H1 (cell line): ENCODE measurements around the gene UQCC5. TPM values are rescaled to one million over a fixed set of nuclear protein-coding genes. Genes with fewer than 3 reads are reported as not detected.
A peak's percentile ranks its signal among the peaks of the same experiment; 100 is the strongest.

Experiments
- CTCF ChIA-PET: fragments of 300-600 bp; sonication (Branson Sonifier 250); formaldehyde crosslinking; loops from one replicate; lab custom pipeline; 2021; ENCODE audit not compliant: partially characterized antibody; lab: Charles Lee
- POLR2A ChIA-PET: fragments of 300-600 bp; sonication (Branson Sonifier 250); formaldehyde crosslinking; loops from one replicate; lab custom pipeline; 2021; ENCODE audit warnings: inconsistent platforms; ENCODE audit not compliant: partially characterized antibody; lab: Charles Lee
- DNase-seq, 2 experiments: peaks; one replicate each; pipeline versions ENCODE4 v3.0.0 to v3.0.0-alpha.2; 2010 to 2022; ENCODE audit warnings: low spot score in 2 of 2, low read depth in 1 of 2, mixed read lengths in 1 of 2
- FAIRE-seq: peaks from 2 replicates; lab custom pipeline; 2011; peaks lifted over from hg19 to GRCh38; lab: Jason Lieb, UNC
- H2AFZ ChIP-seq: 2 replicates; pipeline ENCODE4 v1.8.1; 2012; ENCODE audit warnings: low read length, inconsistent platforms
- H2AK5ac ChIP-seq: 2 replicates; pipeline ENCODE4 v1.6.1; 2013; ENCODE audit warnings: low read depth, low read length
- H2BK120ac ChIP-seq: replicated peaks from 2 replicates; pipeline ENCODE3; 2013; ENCODE audit warnings: low read depth, low read length, inconsistent platforms
- H2BK12ac ChIP-seq: 2 replicates; pipeline ENCODE4 v1.6.1; 2013; ENCODE audit warnings: low read depth, low read length
- H2BK15ac ChIP-seq: 2 replicates; pipeline ENCODE4 v1.6.1; 2013; ENCODE audit warnings: low read length
- H2BK20ac ChIP-seq: 2 replicates; pipeline ENCODE4 v1.6.1; 2013; ENCODE audit warnings: low read length
- H2BK5ac ChIP-seq: 2 replicates; pipeline ENCODE4 v1.6.1; 2013; ENCODE audit warnings: low read depth, low read length
- H3K14ac ChIP-seq: 2 replicates; pipeline ENCODE4 v1.6.1; 2013; ENCODE audit warnings: inconsistent platforms; ENCODE audit not compliant: insufficient read length
- H3K18ac ChIP-seq: 2 replicates; pipeline ENCODE4 v1.6.1; 2013; ENCODE audit warnings: low read length; ENCODE audit errors: extremely low read depth
- H3K23ac ChIP-seq: 2 replicates; pipeline ENCODE4 v1.6.1; 2013; ENCODE audit warnings: inconsistent platforms; ENCODE audit not compliant: insufficient read length
- H3K23me2 ChIP-seq: 2 replicates; pipeline ENCODE4 v1.6.1; 2013; ENCODE audit warnings: low read depth, low read length
- H3K27ac ChIP-seq: 2 replicates; pipeline ENCODE4 v1.6.1; 2011; ENCODE audit warnings: low read depth, low read length, inconsistent platforms
- H3K27me3 ChIP-seq, 4 experiments: replicated peaks in 1 of 4; 1 replicate in 1 of 4; 2 replicates in 3 of 4; pipeline versions ENCODE4 v1.6.1 to v1.8.1; 2011 to 2013; ENCODE audit warnings: low read length in 3 of 4, mild to moderate bottlenecking in 3 of 4, inconsistent platforms in 2 of 4, mixed read lengths in 2 of 4, moderate library complexity in 1 of 4; ENCODE audit not compliant: control insufficient read depth in 3 of 4, insufficient read depth in 3 of 4; ENCODE audit errors: extremely low read depth in 1 of 4
- H3K36me3 ChIP-seq, 4 experiments: 2 replicates each; pipeline versions ENCODE4 v1.6.1 to v1.8.1; 2011 to 2013; ENCODE audit warnings: mild to moderate bottlenecking in 4 of 4, low read length in 3 of 4, moderate library complexity in 2 of 4, control low read depth in 1 of 4, inconsistent platforms in 1 of 4; ENCODE audit not compliant: insufficient read depth in 4 of 4, control insufficient read depth in 2 of 4
- H3K4ac ChIP-seq: replicated peaks from 2 replicates; pipeline ENCODE3; 2013; ENCODE audit warnings: low read length, low read depth, mixed read lengths, inconsistent platforms; ENCODE audit not compliant: insufficient read length
- H3K4me1 ChIP-seq, 4 experiments: replicated peaks in 1 of 4; 1 replicate in 1 of 4; 2 replicates in 3 of 4; pipeline versions ENCODE4 v1.6.1 to v1.8.1; 2011 to 2013; ENCODE audit warnings: low read length in 3 of 4, inconsistent platforms in 2 of 4, mixed read lengths in 1 of 4; ENCODE audit not compliant: insufficient read depth in 4 of 4, control insufficient read depth in 3 of 4
- H3K4me2 ChIP-seq, 2 experiments: 2 replicates each; pipeline versions ENCODE4 v1.6.1 to v1.8.1; 2011 to 2013; ENCODE audit warnings: low read depth in 2 of 2, low read length in 2 of 2, control low read depth in 1 of 2, inconsistent platforms in 1 of 2, mild to moderate bottlenecking in 1 of 2; ENCODE audit not compliant: insufficient read depth in 1 of 2
- H3K4me3 ChIP-seq, 4 experiments: fragments of 200-600, 300-600 bp in 1 of 4; sonication (generic), shearing (Covaris generic), sonication (Bioruptor Twin) in 1 of 4; 2 replicates each; pipeline versions ENCODE4 v1.5.1 to v1.8.1; 2011 to 2016; ENCODE audit warnings: low read length in 4 of 4, low read depth in 3 of 4, control low read depth in 2 of 4, inconsistent platforms in 2 of 4, mild to moderate bottlenecking in 2 of 4, mixed read lengths in 1 of 4, moderate library complexity in 1 of 4; ENCODE audit not compliant: insufficient read depth in 2 of 4; ENCODE audit errors: extremely low read depth in 1 of 4
- H3K56ac ChIP-seq: replicated peaks from 2 replicates; pipeline ENCODE3; 2013; ENCODE audit warnings: low read depth, mild to moderate bottlenecking, mixed read lengths, low read length, inconsistent platforms; ENCODE audit not compliant: insufficient read length
- H3K79me1 ChIP-seq: 2 replicates; pipeline ENCODE4 v1.6.1; 2013; ENCODE audit warnings: low read depth, low read length, control low read depth
- H3K79me2 ChIP-seq, 2 experiments: 2 replicates each; pipeline versions ENCODE4 v1.6.1 to v1.8.1; 2012 to 2013; ENCODE audit warnings: low read length in 2 of 2, mild to moderate bottlenecking in 2 of 2, inconsistent platforms in 1 of 2; ENCODE audit not compliant: insufficient read depth in 2 of 2, control insufficient read depth in 1 of 2
- H3K9ac ChIP-seq, 4 experiments: replicated peaks in 1 of 4; 1 replicate in 1 of 4; 2 replicates in 3 of 4; pipeline versions ENCODE4 v1.6.1 to v1.8.1; 2011 to 2013; ENCODE audit warnings: low read depth in 3 of 4, low read length in 3 of 4, control low read depth in 2 of 4, mild to moderate bottlenecking in 2 of 4, moderate library complexity in 2 of 4, inconsistent platforms in 1 of 4; ENCODE audit errors: extremely low read depth in 1 of 4
- H3K9me3 ChIP-seq, 2 experiments: 2 replicates each; pipeline versions ENCODE4 v1.6.1 to v1.8.1; 2012 to 2013; ENCODE audit warnings: mild to moderate bottlenecking in 2 of 2, moderate library complexity in 2 of 2, control low read depth in 1 of 2, inconsistent platforms in 1 of 2, low read depth in 1 of 2, low read length in 1 of 2, mixed read lengths in 1 of 2; ENCODE audit not compliant: insufficient read depth in 2 of 2
- H4K20me1 ChIP-seq, 2 experiments: replicated peaks in 1 of 2; 2 replicates each; pipeline versions ENCODE3 to v1.8.1; 2011 to 2013; ENCODE audit warnings: inconsistent platforms in 2 of 2, low read length in 2 of 2, mild to moderate bottlenecking in 1 of 2; ENCODE audit not compliant: insufficient read depth in 2 of 2, control insufficient read depth in 1 of 2
- H4K5ac ChIP-seq: 2 replicates; pipeline ENCODE4 v1.6.1; 2013; ENCODE audit warnings: low read length, low read depth, mixed read lengths, inconsistent platforms; ENCODE audit not compliant: insufficient read length
- H4K8ac ChIP-seq: 2 replicates; pipeline ENCODE4 v1.8.0; 2013; ENCODE audit warnings: mild to moderate bottlenecking, moderate library complexity, low read length, inconsistent platforms; ENCODE audit not compliant: insufficient read depth; ENCODE audit errors: extremely low read depth
- H4K91ac ChIP-seq: replicated peaks from 2 replicates; pipeline ENCODE3; 2013; ENCODE audit warnings: low read length, mixed read lengths, inconsistent platforms; ENCODE audit not compliant: insufficient read length
- HDAC2 ChIP-seq, 2 experiments: fragments of 300-600 bp in 1 of 2; sonication (generic) in 1 of 2; IDR thresholded peaks; 2 replicates each; pipeline ENCODE4 v1.6.1; 2011 to 2012; ENCODE audit warnings: low read depth in 2 of 2, low read length in 2 of 2, mild to moderate bottlenecking in 2 of 2, moderate library complexity in 2 of 2, borderline replicate concordance in 1 of 2, inconsistent platforms in 1 of 2
- WGBS, 2 experiments: shearing (Covaris generic) in 1 of 2; methylation state at CpG; one replicate each; pipeline versions ENCODE4 v1.1.6 to v1.1.7; 2013 to 2015; ENCODE audit warnings: low lambda C conversion rate in 2 of 2, mixed read lengths in 2 of 2, inconsistent platforms in 1 of 2, low coverage in 1 of 2, missing lambda C conversion rate in 1 of 2; ENCODE audit not compliant: insufficient replicate concordance in 2 of 2, insufficient coverage in 1 of 2, insufficient read length in 1 of 2; ENCODE audit errors: extremely low coverage in 1 of 2, missing lambda C conversion rate in 1 of 2; 5-methylcytosine and 5-hydroxymethylcytosine counted together
- polyA plus RNA-seq, 7 experiments: library from polyadenylated mRNA; depleted of rRNA in 3 of 7; stranded (reverse) in 5 of 7; unstranded in 2 of 7; fragments of >200 nt in 5 of 7; fragments of 200-250 nt in 2 of 7; gene quantifications; 1 replicate in 5 of 7; 2 replicates in 1 of 7; 4 replicates in 1 of 7; pipeline versions ENCODE4 v1.2.1 to v1.2.3, GENCODE V29; 2011 to 2013; ENCODE audit warnings: missing spikeins in 2 of 7, mixed read lengths in 2 of 7
- total RNA-seq: library from RNA; stranded (reverse); fragmentation: NEBNext Ultra II Directional; extraction: Animal tissue kit (Norgen Biotek cat#: 25700); gene quantifications from 2 replicates; pipeline ENCODE4 v1.2.1, GENCODE V29; 2021

The UQCC5 gene
- total and polyA plus RNA-seq, 2 of the 8 experiments (the other 6 are each of a cell fraction or from before 2014, with no cell fraction given): 35.0 to 37.7 TPM

DNA sequence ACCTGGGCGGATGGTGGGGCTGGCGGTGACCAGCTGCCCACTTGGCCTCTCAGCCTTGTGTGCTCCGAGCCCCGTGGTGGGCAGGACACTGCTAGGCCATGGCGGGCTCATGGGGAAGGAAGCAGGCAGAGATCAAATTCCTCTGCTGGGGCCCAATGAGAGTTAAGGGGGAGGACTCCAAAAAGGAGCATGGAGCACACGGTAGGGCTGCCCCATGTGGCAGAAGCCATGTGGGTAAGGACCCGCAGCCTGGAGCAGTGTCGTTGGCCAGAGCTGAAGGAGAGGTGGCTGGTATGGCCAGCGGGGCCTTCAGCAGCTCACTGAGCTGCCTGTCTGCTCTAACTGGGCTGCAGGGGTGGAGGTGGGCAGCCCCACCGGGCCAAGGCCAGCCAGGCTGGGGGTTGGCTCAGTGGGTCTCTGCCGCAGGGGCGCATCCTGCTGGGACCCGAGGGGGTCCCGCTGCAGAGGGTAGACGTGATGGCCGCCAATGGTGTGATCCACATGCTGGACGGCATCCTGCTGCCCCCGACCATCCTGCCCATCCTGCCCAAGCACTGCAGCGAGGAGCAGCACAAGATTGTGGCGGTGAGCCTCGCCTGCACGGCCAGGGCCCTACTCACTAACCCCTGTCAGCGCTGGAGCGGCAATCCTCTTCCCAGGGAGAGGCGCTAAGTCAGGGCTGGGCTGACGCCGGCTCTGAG is 30.0 kb upstream of the UQCC5 start:
- H3K36me3 ChIP-seq: no peaks in the 10 kb centered on the region
- no peak overlapping the region for H2AK5ac ChIP-seq
- FAIRE-seq (no peak), DNase-seq (no peak)
- H3K27ac ChIP-seq: no peak overlapping the region
- no peaks in the 10 kb centered on the region for H3K27me3 ChIP-seq
- WGBS, 2 experiments: 91% methylated on average over 27 of the region's 27 CpGs; no CpG with 5 or more reads in 1 of the 2 experiments
- no peak overlapping the region for H2BK5ac ChIP-seq
- H3K14ac ChIP-seq: no peak overlapping the region
- no peak overlapping the region for H2BK20ac ChIP-seq
- no peak overlapping the region; the same call in 1 of the 2 replicates for H2BK15ac ChIP-seq
- H4K91ac ChIP-seq: peak overlapping the region; percentile 40
- H3K56ac ChIP-seq: no peak overlapping the region
- no peak overlapping the region; the same call in 1 of the 2 replicates for H3K18ac ChIP-seq
- ChIA-PET CTCF (interaction anchor here (1.1 to 2.2 kb wide), 2 partner anchors 36 to 121 kb away, joined by 3 to 6 read pairs; no protein-coding TSS in a partner anchor), POLR2A (interaction anchor here (0.9 to 1.5 kb wide), 3 partner anchors 9 to 16 kb away, joined by 3 to 5 read pairs (median 3); no protein-coding TSS in a partner anchor)
- no peak overlapping the region for H3K4me2 ChIP-seq
- H3K9me3 ChIP-seq: no peaks in the 10 kb centered on the region
- no peaks in the 10 kb centered on the region for H3K79me1 ChIP-seq
- no peaks in the 10 kb centered on the region for H4K20me1 ChIP-seq
- no peak overlapping the region for H3K4ac ChIP-seq
- no peak overlapping the region for H3K9ac ChIP-seq
- H3K4me1 ChIP-seq: peaks cover 0 to 9% (median 5%) of the 10 kb centered on the region in 4 experiments; a peak in 4 of 7 replicates
- no peak overlapping the region; the same call in 1 of the 2 replicates for H2AFZ ChIP-seq
- peak overlapping the region; percentile 75; the same call in 1 of the 2 replicates for H2BK12ac ChIP-seq
- H3K23me2 ChIP-seq: no peaks in the 10 kb centered on the region
- no peaks in the 10 kb centered on the region for H3K79me2 ChIP-seq
- H4K8ac ChIP-seq: peak overlapping the region; percentile 86; the same call in 1 of the 2 replicates
- no peak overlapping the region for H2BK120ac ChIP-seq
- no peak overlapping the region for H3K23ac ChIP-seq
- H4K5ac ChIP-seq: no peak overlapping the region
- H3K4me3 ChIP-seq: no peak overlapping the region
- TF ChIP-seq HDAC2 (IDR thresholded peaks at IDR 0.05; ENCODE audit: borderline replicate concordance in 1 of 2, low read depth in 2 of 2, low read length in 2 of 2): no peak
